GM12878 (cell line): ENCODE data around the gene MEF2C. TPM values are rescaled to one million over a fixed set of nuclear protein-coding genes. Genes with fewer than 3 reads are reported as not detected.

ENCODE experiments used
- ATAC-seq: fragments of 200-7000 bp; cut with Tn5 transposase; 3 replicates; pipeline ENCODE4 v1.9.1; 2020; ENCODE audit warnings: mild to moderate bottlenecking, moderate library complexity
- BruUV-seq: library from RNA; stranded (reverse); fragments of 400-500 nt; replicated peaks from 2 replicates; lab custom pipeline; 2021; lab: Mats Ljungman, UMichigan
- CTCF ChIA-PET: fragments of 300-600 bp; sonication (Branson Sonifier 250); formaldehyde crosslinking; extraction: SDS; loops from one replicate; lab custom pipeline; 2021; ENCODE audit warnings: inconsistent platforms; lab: Yijun Ruan, JAX
- POLR2A ChIA-PET: fragments of 350-600 bp; formaldehyde crosslinking; extraction: SDS; loops from one replicate; lab custom pipeline; 2021; ENCODE audit warnings: inconsistent platforms; lab: Charles Lee
- RAD21 ChIA-PET: fragments of 300-600 bp; sonication (Branson Sonifier 250); formaldehyde crosslinking; loops from one replicate; lab custom pipeline; 2023; ENCODE audit warnings: antibody characterized with exemption; ENCODE audit not compliant: unreplicated experiment; lab: Charles Lee
- SMC1A ChIA-PET: fragments of 300-600 bp; sonication (Branson Sonifier 250); formaldehyde crosslinking; loops from one replicate; lab custom pipeline; 2023; ENCODE audit not compliant: unreplicated experiment, uncharacterized antibody; lab: Charles Lee
- DNase-seq: peaks from one replicate; pipeline ENCODE4 v3.0.0-alpha.2; 2011; ENCODE audit warnings: low read depth, low spot score
- FAIRE-seq: peaks from 3 replicates; lab custom pipeline; 2011; peaks lifted over from hg19 to GRCh38; lab: Jason Lieb, UNC
- H2AFZ ChIP-seq: 2 replicates; pipeline ENCODE4 v1.6.0; 2011; ENCODE audit warnings: low read depth, low read length, control low read depth; ENCODE audit not compliant: control insufficient read depth
- H3K27ac ChIP-seq: 2 replicates; pipeline ENCODE4 v1.5.1; 2011; ENCODE audit warnings: control low read depth; ENCODE audit not compliant: control insufficient read depth, insufficient read depth
- H3K27me3 ChIP-seq, 2 experiments: replicated peaks in 1 of 2; 2 replicates each; pipeline versions ENCODE4 v1.6.0 to v1.6.1; 2011; ENCODE audit warnings: low read length in 1 of 2; ENCODE audit not compliant: control insufficient read depth in 2 of 2, insufficient read depth in 2 of 2
- H3K36me3 ChIP-seq, 2 experiments: 2 replicates each; pipeline ENCODE4 v1.5.1; 2011; ENCODE audit warnings: low read length in 1 of 2; ENCODE audit not compliant: control insufficient read depth in 2 of 2, insufficient read depth in 2 of 2
- H3K4me1 ChIP-seq: 2 replicates; pipeline ENCODE4 v1.6.1; 2011; ENCODE audit warnings: mild to moderate bottlenecking, low read length, moderate library complexity, mixed read lengths; ENCODE audit not compliant: control insufficient read depth, insufficient read depth
- H3K4me2 ChIP-seq: 2 replicates; pipeline ENCODE4 v1.6.0; 2011; ENCODE audit warnings: control low read depth; ENCODE audit not compliant: control insufficient read depth, insufficient read depth
- H3K4me3 ChIP-seq: fragments of 200-600 bp; sonication (generic); 2 replicates; pipeline ENCODE4 v1.5.1; 2016
- H3K79me2 ChIP-seq: 2 replicates; pipeline ENCODE4 v1.6.0; 2011; ENCODE audit warnings: low read length; ENCODE audit not compliant: control insufficient read depth, insufficient read depth
- H3K9ac ChIP-seq: 2 replicates; pipeline ENCODE4 v1.8.0; 2011; ENCODE audit warnings: low read length, control low read depth, mixed read lengths; ENCODE audit not compliant: control insufficient read depth, insufficient read depth
- H3K9me3 ChIP-seq: replicated peaks from 3 replicates; pipeline ENCODE4 v1.5.1; 2011; ENCODE audit warnings: mild to moderate bottlenecking, low read length; ENCODE audit not compliant: control insufficient read depth, insufficient read depth
- H4K20me1 ChIP-seq: 2 replicates; pipeline ENCODE4 v1.6.0; 2011; ENCODE audit not compliant: control insufficient read depth, insufficient read depth
- ETV6 ChIP-seq, 2 experiments: fragments of 450-650 bp in 1 of 2; IDR thresholded peaks in 1 of 2; conservative IDR thresholded peaks in 1 of 2; 2 replicates each; pipeline ENCODE4 v1.6.1; 2014; ENCODE audit warnings: antibody characterized with exemption in 1 of 2, borderline replicate concordance in 1 of 2, low read depth in 1 of 2, mild to moderate bottlenecking in 1 of 2, moderate library complexity in 1 of 2
- IRF3 ChIP-seq: fragments of 450-650 bp; IDR thresholded peaks from 2 replicates; pipeline ENCODE4 v1.6.1; 2014; ENCODE audit warnings: mild to moderate bottlenecking
- LARP7 ChIP-seq: fragments of 450-650 bp; IDR thresholded peaks from 2 replicates; pipeline ENCODE4 v1.6.1; 2017; ENCODE audit warnings: mild to moderate bottlenecking
- NFIC ChIP-seq: IDR thresholded peaks from 2 replicates; pipeline ENCODE4 v1.6.1; 2012; ENCODE audit warnings: low read depth, mild to moderate bottlenecking, inconsistent platforms, low read length, moderate library complexity
- NR2C2 ChIP-seq: IDR thresholded peaks from 2 replicates; pipeline ENCODE4 v1.6.1; 2011; ENCODE audit warnings: borderline replicate concordance, low read depth; ENCODE audit not compliant: control insufficient read depth, insufficient read length
- POLR2AphosphoS5 ChIP-seq: IDR thresholded peaks from 2 replicates; pipeline ENCODE4 v1.6.1; 2011; ENCODE audit warnings: mild to moderate bottlenecking, low read length, inconsistent platforms
- RBBP5 ChIP-seq: fragments of 200-600 bp; sonication (generic); conservative IDR thresholded peaks from 2 replicates; pipeline ENCODE4 v1.6.1; 2016
- RUNX3 ChIP-seq: IDR thresholded peaks from 2 replicates; pipeline ENCODE4 v1.6.1; 2012; ENCODE audit warnings: low read length, inconsistent platforms
- SMC3 ChIP-seq: IDR thresholded peaks from 2 replicates; pipeline ENCODE4 v1.6.1; 2011; ENCODE audit warnings: low read length, improper control_type of control experiment, borderline replicate concordance
- SPI1 ChIP-seq: IDR thresholded peaks from 2 replicates; pipeline ENCODE4 v1.6.1; 2011; ENCODE audit warnings: low read depth, mild to moderate bottlenecking, low read length, moderate library complexity, borderline replicate concordance; ENCODE audit not compliant: insufficient read depth
- YY1 ChIP-seq: IDR thresholded peaks from 2 replicates; pipeline ENCODE4 v1.6.1; 2011; ENCODE audit warnings: low read depth, mild to moderate bottlenecking, low read length
- ZNF622 ChIP-seq: fragments of 450-650 bp; IDR thresholded peaks from 2 replicates; pipeline ENCODE4 v1.6.1; 2017; ENCODE audit warnings: mild to moderate bottlenecking, inconsistent platforms
- WGBS: methylation state at CpG from one replicate; pipeline ENCODE4 v1.1.6; 2016; ENCODE audit warnings: low lambda C conversion rate; ENCODE audit not compliant: insufficient replicate concordance, insufficient coverage; ENCODE audit errors: missing lambda C conversion rate; 5-methylcytosine and 5-hydroxymethylcytosine counted together
- in situ Hi-C: fragments of 300-500 bp; cut with MboI; formaldehyde crosslinking; loops from 9 replicates; pipeline ENCODE4 v1.14.3; 2018; ENCODE audit warnings: mixed read lengths
- intact Hi-C: fragments of 100-400 bp; cut with micrococcal nuclease; formaldehyde crosslinking; loops from one replicate; pipeline ENCODE4 v1.14.2; 2022; ENCODE audit not compliant: unreplicated experiment
- polyA plus RNA-seq, 11 experiments: library from polyadenylated mRNA; depleted of rRNA in 4 of 11; unstranded in 6 of 11; stranded (reverse) in 5 of 11; fragments of >200 nt; fragmentation: Nextera tagmentation in 4 of 11; fragmentation: Illumina TruSeq in 1 of 11; extraction: Ambion mirVana in 4 of 11; extraction: Trizol in 1 of 11; gene quantifications; 1 replicate in 1 of 11; 2 replicates in 10 of 11; pipeline versions ENCODE4 v1.2.1 to v1.2.3, GENCODE V29; 2011 to 2016; ENCODE audit warnings: inconsistent platforms in 2 of 11, missing spikeins in 2 of 11, low read depth in 1 of 11
- total RNA-seq, 4 experiments: library from RNA; depleted of rRNA in 3 of 4; stranded (reverse); fragments of >200 nt in 3 of 4; fragmentation: Illumina TruSeq in 1 of 4; extraction: Trizol in 1 of 4; gene quantifications; 2 replicates each; pipeline versions ENCODE4 v1.2.1 to v1.2.3, GENCODE V29; 2013 to 2021

MEF2C gene
- total and polyA plus RNA-seq, 10 of the 15 experiments (the other 5 are each of a cell fraction or from before 2014, with no cell fraction given), result 104 to 225 (median 180) TPM

GRCh38 chr5:88761269-88761850 is 121.6 kb downstream of the MEF2C start (continued):
- TF ChIP-seq SMC3 (0 out of 2 replicates have a peak, but pooled peaks have one; percentile 12), RBBP5 (no peak), ZNF622 (no peak), POLR2AphosphoS5 (peak; percentile 38; the same call in 1 of the 2 replicates), ETV6 (conservative IDR thresholded peaks at IDR 0.05 in 1 of 2, IDR thresholded peaks at IDR 0.05 in 1 of 2; ENCODE audit: borderline replicate concordance in 1 of 2, low read depth in 1 of 2) (no peak), IRF3 (no peak), RUNX3 (peak; percentile 81), NR2C2 (no peak), NFIC (peak; percentile 70)

- Histone ChIP-seq H3K79me2 (peaks cover 23% of the 10 kb centered on the region), H4K20me1 (no peaks in the 10 kb centered on the region; the same call in 1 of the 2 replicates), H3K9ac (no peak overlapping the region), H3K27ac (no peak overlapping the region), H3K36me3 (peaks cover 2 to 47% of the 10 kb centered on the region in 2 experiments), H3K27me3 (no peaks in the 10 kb centered on the region), H3K9me3 (no peaks in the 10 kb centered on the region; the same call in 1 of the 3 replicates), H3K4me1 (peaks cover 11% of the 10 kb centered on the region), H3K4me2 (no peak overlapping the region), H3K4me3 (no peak overlapping the region), H2AFZ (no peak overlapping the region)
- POLR2A ChIA-PET, result interaction anchor here (1.2 kb wide), 1 partner anchor 14 kb away, joined by 4 read pairs; no protein-coding TSS in a partner anchor
- WGBS, result 85% methylated on average over 4 of the region's 4 CpGs
- CTCF ChIA-PET, result interaction anchor here (1.2 to 2.4 kb wide), 4 partner anchors 10 to 34 kb away, joined by 3 to 9 read pairs (median 6); no protein-coding TSS in a partner anchor
- intact Hi-C loops, result no loop called here
- FAIRE-seq (no peak), DNase-seq (no peak), ATAC-seq (no peak)
- BruUV-seq, result no TSS peak
- in situ Hi-C loops, result no loop called here
- TF ChIP-seq YY1 (no peak), LARP7 (no peak), SPI1 (no peak)
- SMC1A ChIA-PET, result interaction anchor here (0.8 to 5.5 kb wide), 11 partner anchors 9 to 115 kb away, joined by 3 to 30 read pairs (median 4); no protein-coding TSS in a partner anchor
- RAD21 ChIA-PET, result interaction anchor here (0.6 to 2.0 kb wide), 4 partner anchors 14 to 45 kb away, joined by 3 to 6 read pairs (median 4); no protein-coding TSS in a partner anchor
Measured at GRCh38 chr5:88760527-88760926, 122.5 kb downstream of the MEF2C start.
